GM21619 (cell line): ENCODE data around the gene CLEC3B.
"Not testable (repeated sequence)": the region's sequence is repeated elsewhere in the genome, so short reads cannot be mapped to it uniquely, and the experiment has no call there.

ENCODE experiments used
- ATAC-seq: cut with Tn5 transposase; IDR thresholded peaks from one replicate; pipeline ENCODE4 v1.9.1; 2021; ENCODE audit not compliant: unreplicated experiment

The CLEC3B gene

DNA sequence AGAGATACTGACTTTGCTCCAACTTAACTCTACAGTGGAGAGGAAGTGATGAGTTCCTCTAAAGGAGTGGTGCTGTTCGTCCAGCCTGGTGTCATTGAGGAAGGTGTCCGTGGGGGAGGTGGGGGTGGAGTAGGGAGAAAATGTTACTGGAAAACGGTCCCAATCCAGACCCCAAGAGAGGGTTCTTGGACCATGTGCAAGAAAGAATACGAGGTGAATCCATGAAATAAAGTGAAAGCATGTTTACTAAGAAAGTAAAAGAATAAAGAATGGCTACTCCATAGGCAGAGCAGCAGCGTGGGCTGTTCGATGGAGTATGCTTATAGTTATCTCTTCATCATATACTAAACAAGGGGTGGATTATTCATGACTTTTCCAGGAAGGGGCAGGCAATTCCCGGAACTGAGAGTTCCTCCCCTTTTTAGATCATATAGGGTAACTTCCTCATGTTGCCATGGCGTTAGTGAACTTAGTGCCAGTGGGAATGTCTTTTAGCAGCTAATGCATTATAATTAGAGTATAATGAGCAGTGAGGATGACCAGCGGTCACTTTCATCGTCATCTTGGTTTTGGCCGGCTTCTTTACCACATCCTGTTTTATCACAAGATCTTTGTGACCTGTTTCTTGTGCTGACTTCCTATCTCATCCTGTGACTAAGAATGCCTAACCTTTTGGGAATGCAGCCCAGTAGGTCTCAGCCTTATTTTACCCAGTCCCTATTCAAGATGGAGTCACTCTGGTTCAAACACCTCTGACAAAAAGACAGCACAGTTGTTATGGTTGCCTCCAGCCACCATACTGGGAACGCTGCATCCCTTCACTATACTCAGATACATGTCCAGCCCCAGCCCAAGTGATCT, 38.6 kb downstream of the CLEC3B start:
- no peak for ATAC-seq

DNA sequence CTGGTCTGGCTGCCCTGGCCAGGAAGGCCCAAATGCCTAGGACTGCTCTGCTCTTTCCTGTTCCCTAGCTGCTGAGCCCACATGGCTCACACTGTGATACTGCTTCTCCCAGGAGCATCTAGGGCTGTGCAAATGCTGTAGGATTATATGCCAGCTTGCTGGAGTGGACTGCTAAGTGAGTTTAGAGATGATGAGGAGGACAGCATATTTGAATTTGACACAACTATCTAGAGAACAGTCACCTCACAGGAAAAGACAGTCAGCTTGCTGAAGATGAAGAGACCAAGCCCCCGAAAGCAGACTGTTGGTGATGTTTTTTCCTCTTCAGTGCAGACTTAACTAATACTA, 39.2 kb downstream of the CLEC3B start:
- no peak for ATAC-seq

- no peak for ATAC-seq
These were observed 40.2 kb downstream of the CLEC3B start for GRCh38 chr3:45066109-45066801.

- ATAC-seq: no peak
These were observed 41.4 kb downstream of the CLEC3B start for GRCh38 chr3:45067486-45067885.

DNA sequence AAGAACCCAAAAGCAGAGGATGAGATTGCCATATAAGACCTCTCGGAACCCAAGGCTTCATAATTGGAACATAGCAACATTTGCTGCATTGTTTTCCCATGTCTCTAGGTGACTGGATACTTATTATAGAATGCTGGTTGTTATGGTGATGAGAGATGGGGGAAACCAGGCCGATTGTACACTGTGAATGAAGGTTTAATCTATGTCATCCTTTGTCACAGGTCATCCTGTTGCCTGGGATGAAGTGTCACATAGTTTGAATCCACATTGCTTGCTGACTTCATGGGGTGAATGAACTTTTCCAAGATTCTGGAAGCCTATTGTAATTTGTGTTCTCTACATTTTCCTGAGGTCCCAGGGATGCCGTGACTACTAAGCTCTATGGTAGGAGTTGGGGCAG, 41.8 kb downstream of the CLEC3B start:
- no peak for ATAC-seq

GRCh38 chr3:45071075-45071474, 45.0 kb downstream of the CLEC3B start:
- no peak for ATAC-seq

DNA sequence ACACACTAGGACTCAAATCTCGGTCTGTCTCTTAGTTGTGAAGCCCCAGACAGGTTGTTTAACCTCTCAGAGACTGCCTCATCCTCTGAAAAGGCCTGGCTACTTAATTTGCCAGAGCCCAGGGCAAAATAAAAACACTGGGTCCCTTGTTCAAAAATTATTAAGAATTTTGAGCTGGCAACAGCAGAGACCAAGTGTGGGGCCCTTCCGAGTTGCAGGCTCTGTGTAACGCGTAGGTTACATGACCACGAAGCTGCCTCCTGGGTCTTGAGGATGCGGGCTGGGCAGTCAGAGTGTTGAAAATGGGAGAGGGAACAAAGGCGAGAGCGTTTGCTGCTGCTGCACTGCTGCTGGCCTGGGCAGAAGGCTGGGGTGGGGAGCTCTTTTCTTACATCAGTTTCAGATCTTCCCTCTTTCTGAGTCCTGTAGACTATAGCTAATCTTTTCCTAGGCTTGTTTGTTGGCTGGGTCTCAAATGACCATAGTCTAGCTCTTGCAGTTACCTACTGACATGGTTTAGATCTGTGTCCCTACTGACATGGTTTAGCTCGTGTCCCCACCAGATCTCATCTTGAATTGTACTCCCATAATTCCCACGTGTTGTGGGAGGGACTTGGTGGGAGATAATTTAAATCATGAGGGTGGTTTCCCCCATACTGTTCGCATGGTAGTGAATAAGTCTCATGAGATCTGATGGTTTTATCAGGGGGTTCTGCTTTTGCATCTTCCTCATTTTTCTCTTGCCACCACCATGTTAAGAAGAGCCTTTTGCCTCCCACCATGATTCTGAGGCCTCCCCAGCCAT, 49.9 kb downstream of the CLEC3B start:
- no peak for ATAC-seq

DNA sequence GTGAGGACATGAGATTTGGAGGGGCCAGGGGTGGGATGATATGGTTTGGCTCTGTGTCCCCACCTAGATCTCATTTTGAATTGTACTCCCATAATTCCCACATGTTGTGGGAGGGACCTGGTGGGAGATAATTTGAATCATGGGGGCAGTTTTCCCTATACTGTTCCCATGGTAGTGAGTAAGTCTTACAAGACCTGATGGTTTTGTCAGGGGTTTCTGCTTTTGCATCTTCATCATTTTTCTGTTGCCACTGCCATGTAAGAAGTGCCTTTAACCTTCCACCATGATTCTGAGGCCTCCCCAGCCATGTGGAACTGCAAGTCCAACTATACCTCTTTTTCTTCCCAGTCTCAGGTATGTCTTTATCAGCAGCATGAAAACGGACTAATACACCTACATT, 52.2 kb downstream of the CLEC3B start:
- ATAC-seq: not testable (repeated sequence)

GRCh38 chr3:45078910-45079522, 52.9 kb downstream of the CLEC3B start:
- no peak for ATAC-seq

GRCh38 chr3:45079715-45080114, 53.6 kb downstream of the CLEC3B start:
- ATAC-seq: no peak

DNA sequence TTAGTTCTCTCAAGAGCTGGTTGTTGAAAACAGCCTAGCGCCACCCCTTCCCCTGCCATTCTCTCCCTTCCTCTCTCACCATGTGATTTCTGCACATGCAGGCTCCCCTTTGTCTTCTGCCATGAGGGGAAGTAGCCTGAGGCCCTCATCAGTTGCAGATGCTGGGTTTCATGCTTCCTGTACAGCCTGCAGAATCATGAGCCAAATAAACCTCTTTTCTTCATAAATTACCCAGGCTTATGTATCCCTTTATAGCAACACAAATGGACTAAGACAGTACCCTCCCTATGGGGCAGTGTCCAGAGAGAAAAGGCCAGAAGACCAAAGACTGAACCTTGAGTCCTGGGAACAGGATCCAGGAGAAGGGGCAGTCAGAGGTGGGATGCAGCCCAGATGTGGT, 54.7 kb downstream of the CLEC3B start:
- ATAC-seq: no peak

DNA sequence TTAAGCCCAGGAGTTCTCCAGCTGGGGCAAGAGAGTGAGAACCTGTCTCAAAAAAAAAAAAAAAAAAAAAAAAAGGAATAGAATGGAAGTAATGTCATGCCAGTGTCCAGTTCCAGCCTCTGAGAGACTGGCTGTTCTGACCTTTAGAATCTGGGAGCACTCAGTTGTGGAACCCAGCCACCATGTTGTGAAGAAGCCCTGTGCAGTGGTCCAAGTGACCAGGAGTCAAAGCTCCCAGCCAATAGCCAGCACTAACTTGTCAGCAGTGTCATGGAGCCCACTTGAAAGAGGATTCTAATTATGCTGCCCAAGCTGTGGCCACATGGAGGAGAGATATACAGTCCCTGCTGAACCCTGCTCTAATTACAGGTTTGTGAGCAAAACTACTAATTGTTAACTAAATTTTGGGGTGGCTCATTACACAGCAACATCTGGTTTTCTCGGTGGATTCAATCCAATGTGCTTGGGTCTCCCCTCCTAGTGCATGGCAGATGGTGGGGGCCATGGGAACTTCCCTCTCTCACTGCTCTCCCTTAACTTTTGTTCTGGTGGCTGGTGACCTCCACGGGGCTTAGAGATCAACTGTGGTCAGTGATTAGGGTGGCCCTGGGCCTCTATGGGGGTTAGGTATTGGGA, 55.5 kb downstream of the CLEC3B start:
- ATAC-seq: no peak

GRCh38 chr3:45082142-45082538, 56.0 kb downstream of the CLEC3B start:
- ATAC-seq: no peak

GRCh38 chr3:45083023-45083422, 56.9 kb downstream of the CLEC3B start:
- ATAC-seq: no peak

DNA sequence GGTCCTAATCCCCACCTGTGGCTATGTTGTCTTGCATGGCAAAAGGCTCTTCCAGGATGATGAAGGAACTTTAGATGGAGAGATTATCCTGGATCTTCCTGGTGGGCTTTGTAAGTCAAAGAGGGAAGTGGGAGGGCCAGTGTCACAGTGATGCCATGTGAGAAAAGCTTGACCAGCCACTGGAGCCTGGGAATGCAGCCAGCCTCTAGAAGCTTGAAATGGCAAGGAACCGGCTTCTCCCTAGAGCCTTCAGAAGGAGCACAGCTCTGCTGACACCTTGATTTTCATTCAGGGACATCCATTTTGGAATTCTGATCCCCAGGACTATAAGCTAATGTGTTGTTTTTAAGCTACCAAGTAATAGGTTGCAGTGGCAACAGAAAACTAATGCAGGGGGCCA, 58.3 kb downstream of the CLEC3B start:
- no peak for ATAC-seq

DNA sequence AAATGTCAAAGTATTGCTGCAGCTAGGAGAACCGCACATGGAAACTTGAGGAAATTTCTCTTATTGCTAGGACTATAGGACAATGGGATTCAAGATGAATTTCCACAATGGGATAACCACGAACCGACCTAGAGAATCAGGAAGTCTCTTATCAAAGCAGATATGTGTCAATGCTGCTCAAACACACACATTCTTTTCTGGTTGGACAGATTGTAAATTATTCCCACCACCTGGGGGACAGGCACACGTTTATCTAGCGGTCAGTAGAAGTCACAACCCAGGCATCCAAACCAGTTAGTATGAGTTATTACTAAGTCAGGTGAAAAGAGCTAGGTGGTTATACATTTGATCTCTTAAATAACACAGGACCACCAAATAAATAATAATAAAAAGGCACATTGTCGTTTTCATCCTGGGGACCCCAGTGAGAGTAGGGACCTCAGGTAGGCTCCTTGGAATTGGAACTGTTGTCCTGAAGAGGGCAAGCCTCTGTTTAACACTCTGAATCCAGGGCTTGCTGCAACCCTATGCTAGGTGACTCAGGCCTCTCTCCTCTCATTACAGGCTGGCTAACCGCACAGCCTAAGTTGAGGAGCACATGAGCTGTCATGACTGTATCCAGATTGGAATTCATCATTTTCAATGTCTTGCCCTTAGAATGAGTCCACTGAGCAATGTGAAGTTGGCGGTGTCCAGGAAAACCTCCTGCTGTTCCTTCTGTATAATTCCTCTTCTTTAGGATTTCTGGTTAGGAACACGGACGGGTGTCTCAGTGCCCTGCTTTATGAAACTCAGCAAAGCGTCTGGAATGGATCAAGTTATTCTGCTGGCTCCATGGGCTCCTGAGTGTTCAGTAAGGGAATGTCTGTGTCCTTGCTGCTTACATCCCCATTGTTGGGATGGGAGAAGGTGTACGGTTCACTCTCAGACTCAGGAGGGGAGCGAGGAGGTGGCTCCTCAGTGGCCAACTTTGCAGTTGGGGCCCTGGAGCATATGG, 59.0 kb downstream of the CLEC3B start:
- ATAC-seq: no peak
